ENCODE measurements around the gene SYT9.

- TF ChIP-seq EZH2 (IDR thresholded peaks at IDR 0.05; ENCODE audit: low read depth) (no peak), CTCF (conservative IDR thresholded peaks at IDR 0.05) (no peak)
Observed at GRCh38 chr11:7219491-7219890, 32.2 kb upstream of the SYT9 start.
